ENCODE results near the gene SFMBT2. TPM values are rescaled to one million over a fixed set of nuclear protein-coding genes. Genes with fewer than 3 reads are reported as not detected.
A peak's percentile ranks its signal among the peaks of the same experiment; 100 is the strongest.

SFMBT2 gene
- total and polyA plus RNA-seq, 2 of the 13 experiments (the other 11 are each of a cell fraction or from before 2014, with no cell fraction given), result 0.01 to 0.02 TPM

GRCh38 chr10:7406712-7407333, 4.0 kb downstream of the SFMBT2 start:
- H3K36me3 ChIP-seq (replicated peaks in 1 of 2; ENCODE audit: control insufficient read depth in 1 of 2, insufficient read depth in 2 of 2, low read length in 2 of 2), result no peaks in the 10 kb centered on the region
- H3K79me2 ChIP-seq (ENCODE audit: insufficient read depth, low read length), result no peaks in the 10 kb centered on the region
- H3K27ac ChIP-seq (ENCODE audit: extremely low read length, insufficient read depth, low read length), result no peak overlapping the region
- no peak overlapping the region for H3K9ac ChIP-seq (ENCODE audit: insufficient read depth, low read depth, low read length)
- peaks cover 3 to 24% of the 10 kb centered on the region in 2 experiments; a peak in 4 of 5 replicates for H3K27me3 ChIP-seq (ENCODE audit: control insufficient read depth in 1 of 2, insufficient read depth in 2 of 2, low read length in 2 of 2)
- intact Hi-C loops (cut with micrococcal nuclease; ENCODE audit: unreplicated experiment) (no loop called here), in situ Hi-C loops (cut with HindIII; ENCODE audit: extremely low pct_ligation_motif_present, low pct_unique_long_range_greater_than_20kb) (no loop called here)
- H3K4me3 ChIP-seq (replicated peaks in 1 of 3; ENCODE audit: insufficient read depth in 1 of 3, low read depth in 2 of 3, low read length in 3 of 3), result no peak overlapping the region
- no peak for FAIRE-seq
- TF ChIP-seq, protein P1, sequence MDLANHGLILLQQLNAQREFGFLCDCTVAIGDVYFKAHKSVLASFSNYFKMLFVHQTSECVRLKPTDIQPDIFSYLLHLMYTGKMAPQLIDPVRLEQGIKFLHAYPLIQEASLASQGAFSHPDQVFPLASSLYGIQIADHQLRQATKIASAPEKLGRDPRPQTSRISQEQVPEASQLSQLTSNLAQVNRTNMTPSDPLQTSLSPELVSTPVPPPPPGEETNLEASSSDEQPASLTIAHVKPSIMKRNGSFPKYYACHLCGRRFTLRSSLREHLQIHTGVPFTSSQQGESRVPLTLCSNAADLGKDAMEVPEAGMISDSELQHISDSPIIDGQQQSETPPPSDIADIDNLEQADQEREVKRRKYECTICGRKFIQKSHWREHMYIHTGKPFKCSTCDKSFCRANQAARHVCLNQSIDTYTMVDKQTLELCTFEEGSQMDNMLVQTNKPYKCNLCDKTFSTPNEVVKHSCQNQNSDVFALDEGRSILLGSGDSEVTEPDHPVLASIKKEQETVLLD (CRISPR knock-in tag; IDR thresholded peaks at IDR 0.05; ENCODE audit: low read depth), result no peak
- TF ChIP-seq ZNF431 (CRISPR knock-in tag; IDR thresholded peaks at IDR 0.05; ENCODE audit: borderline replicate concordance, low read depth) (no peak), SP1 (IDR thresholded peaks at IDR 0.05) (no peak), SP1 (CRISPR knock-in tag; IDR thresholded peaks at IDR 0.05) (no peak), MAFK (conservative IDR thresholded peaks at IDR 0.05 in 1 of 2, IDR thresholded peaks at IDR 0.05 in 1 of 2; ENCODE audit: low read length in 2 of 2) (peak in 1 of 2 experiments; percentile 26; a peak in 1 of 4 replicates), BHLHE40 (IDR thresholded peaks at IDR 0.05; ENCODE audit: low read length) (no peak), ZBTB21 (CRISPR knock-in tag; IDR thresholded peaks at IDR 0.05) (no peak), TEF (CRISPR knock-in tag; IDR thresholded peaks at IDR 0.05) (no peak)
- DNase-seq (ENCODE audit: low spot score), result no peak
- no TSS peak for BruUV-seq (replicated peaks)
- ChIA-PET CTCF (ENCODE audit: low intra/inter-chr PET ratio, low total read pairs) (no interaction called here), POLR2A (no interaction called here)
- H2AFZ ChIP-seq (ENCODE audit: low read length), result no peak overlapping the region
- no peaks in the 10 kb centered on the region for H3K9me3 ChIP-seq (ENCODE audit: low read length)
- WGBS (ENCODE audit: low lambda C conversion rate), result 19% methylated on average over 10 of the region's 14 CpGs
- no peaks in the 10 kb centered on the region for H4K20me1 ChIP-seq (ENCODE audit: insufficient read depth, low read length)
- no peaks in the 10 kb centered on the region for H3K4me1 ChIP-seq (ENCODE audit: insufficient read depth, low read length)
- no peak for ATAC-seq
- no peak overlapping the region for H3K4me2 ChIP-seq (ENCODE audit: low read depth, low read length)

Measured in HepG2 (cell line).